Fibroblast of the aortic adventitia (primary cell): Measurements from ENCODE around the gene PTPRN. TPM values are rescaled to one million over a fixed set of nuclear protein-coding genes. Genes with fewer than 3 reads are reported as not detected.
A peak's percentile ranks its signal among the peaks of the same experiment; 100 is the strongest.

Experiments
- DNase-seq: peaks from one replicate; pipeline ENCODE4 v3.0.0-alpha.2; 2010; ENCODE audit warnings: low read depth
- H3K4me3 ChIP-seq: 2 replicates; pipeline ENCODE4 v1.5.1; 2011; ENCODE audit warnings: low read depth, mild to moderate bottlenecking, control low read depth, low read length, moderate library complexity
- small RNA-seq: library from RNA; depleted of rRNA; stranded (forward); fragments of <200 nt; gene quantifications from one replicate; pipeline ENCODE3, GENCODE V24; 2012
- total RNA-seq: library from RNA; depleted of rRNA; stranded (reverse); fragments of >200 nt; gene quantifications from 2 replicates; pipeline ENCODE4 v1.2.3, GENCODE V29; 2012; ENCODE audit warnings: low replicate concordance
- TF ChIP-seq, protein P1 (sequence below): IDR thresholded peaks from 2 replicates; pipeline ENCODE4 v1.5.1; 2011; ENCODE audit warnings: mild to moderate bottlenecking, low read length, control low read depth, inconsistent platforms; ENCODE audit not compliant: insufficient read depth

Gene PTPRN
- total RNA-seq, 1 donor: 0.36 TPM

DNA sequence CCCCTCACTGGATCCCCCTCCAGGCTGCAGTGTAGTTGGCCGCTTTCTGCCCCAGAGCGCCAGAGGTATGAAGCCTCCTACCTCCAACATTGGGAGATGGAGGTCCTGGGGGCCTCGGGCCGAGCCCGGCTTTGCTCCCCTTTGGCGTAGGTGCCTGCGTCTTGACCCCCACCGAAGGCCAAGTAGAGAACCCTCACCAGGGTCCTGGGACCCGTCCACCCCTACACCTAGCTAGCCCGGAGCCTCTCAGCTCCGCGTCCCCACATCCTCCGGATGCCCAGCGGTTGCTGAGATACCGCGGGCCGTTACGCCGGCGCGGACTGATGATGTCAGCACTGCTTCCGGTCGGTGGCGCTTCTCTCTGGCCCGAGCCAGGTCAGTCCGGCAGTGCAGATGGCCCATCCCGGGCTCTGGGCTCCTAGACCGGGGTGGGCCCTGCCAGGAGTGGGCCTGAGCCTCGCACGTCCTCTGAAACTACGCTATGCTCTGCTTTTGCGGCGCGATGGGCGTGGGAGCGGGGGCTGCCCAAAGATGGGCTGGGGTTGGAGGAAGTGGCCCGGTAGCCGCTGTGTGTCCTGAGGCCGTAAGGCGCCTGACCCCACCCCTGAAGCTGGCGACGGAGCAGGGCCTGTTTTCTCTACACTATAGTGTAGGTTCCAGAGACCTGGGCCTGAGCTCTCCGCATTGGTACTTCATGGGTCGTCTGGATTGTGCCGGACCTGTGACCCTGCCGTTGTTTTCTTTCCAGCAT is 63.9 kb downstream of the PTPRN start, which contains the start of the genes GLB1L and STK16:
Gene GLB1L (minus strand): TSS at position 297 of the 751 bp plus-strand sequence. CDS start 1,871 bp downstream, outside the sequence.
Gene STK16 (plus strand): TSS at position 332 of the 751 bp plus-strand sequence. CDS start 521 bp downstream, outside the sequence.
- TF ChIP-seq, protein P1, sequence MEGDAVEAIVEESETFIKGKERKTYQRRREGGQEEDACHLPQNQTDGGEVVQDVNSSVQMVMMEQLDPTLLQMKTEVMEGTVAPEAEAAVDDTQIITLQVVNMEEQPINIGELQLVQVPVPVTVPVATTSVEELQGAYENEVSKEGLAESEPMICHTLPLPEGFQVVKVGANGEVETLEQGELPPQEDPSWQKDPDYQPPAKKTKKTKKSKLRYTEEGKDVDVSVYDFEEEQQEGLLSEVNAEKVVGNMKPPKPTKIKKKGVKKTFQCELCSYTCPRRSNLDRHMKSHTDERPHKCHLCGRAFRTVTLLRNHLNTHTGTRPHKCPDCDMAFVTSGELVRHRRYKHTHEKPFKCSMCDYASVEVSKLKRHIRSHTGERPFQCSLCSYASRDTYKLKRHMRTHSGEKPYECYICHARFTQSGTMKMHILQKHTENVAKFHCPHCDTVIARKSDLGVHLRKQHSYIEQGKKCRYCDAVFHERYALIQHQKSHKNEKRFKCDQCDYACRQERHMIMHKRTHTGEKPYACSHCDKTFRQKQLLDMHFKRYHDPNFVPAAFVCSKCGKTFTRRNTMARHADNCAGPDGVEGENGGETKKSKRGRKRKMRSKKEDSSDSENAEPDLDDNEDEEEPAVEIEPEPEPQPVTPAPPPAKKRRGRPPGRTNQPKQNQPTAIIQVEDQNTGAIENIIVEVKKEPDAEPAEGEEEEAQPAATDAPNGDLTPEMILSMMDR: no peak
- peak; percentile 93 for DNase-seq
- H3K4me3 ChIP-seq: peak within 1 kb of the TSS; percentile 98

DNA sequence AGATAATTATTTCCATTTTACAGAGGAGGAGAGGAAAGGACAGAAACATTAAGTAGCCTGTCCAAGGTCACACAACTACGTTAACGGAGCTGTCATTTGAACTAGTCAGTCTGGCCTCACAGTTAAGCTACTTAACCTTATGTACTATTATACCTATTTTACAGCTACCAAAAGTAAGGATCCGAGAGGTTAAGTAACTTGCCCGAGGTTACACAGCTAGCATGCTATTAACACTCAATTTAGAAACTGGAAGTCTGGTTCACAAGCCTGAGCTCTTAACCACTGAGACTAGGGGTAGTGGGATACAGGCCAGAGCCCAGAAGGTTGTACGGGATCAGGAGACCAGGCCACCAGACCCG is 64.4 kb downstream of the PTPRN start:
- TF ChIP-seq, protein P1: no peak
- H3K4me3 ChIP-seq: peak overlapping the region; percentile 98
- DNase-seq: no peak

DNA sequence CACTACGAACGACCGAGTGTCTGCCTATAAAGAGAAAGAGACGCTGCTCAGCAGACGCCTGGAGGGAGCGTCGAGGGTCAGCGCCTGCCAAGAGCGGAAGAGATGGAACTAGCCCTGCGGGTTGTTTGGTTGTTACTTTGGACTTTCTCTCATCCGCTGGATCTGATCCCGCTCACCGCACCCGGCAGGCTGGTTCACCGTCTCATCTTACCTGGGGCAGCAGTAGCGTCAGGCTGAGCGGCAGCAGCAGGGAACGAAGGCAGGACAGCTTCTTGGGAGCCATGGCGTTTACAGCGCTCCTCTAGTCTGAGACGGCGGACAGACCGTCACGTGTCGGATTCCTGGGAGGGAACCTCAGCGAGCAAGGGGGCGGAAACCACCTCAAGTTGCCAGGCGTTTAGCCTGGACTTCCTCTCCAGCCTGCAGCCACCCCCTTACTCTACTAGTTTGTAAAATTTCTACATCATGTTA is 65.9 kb downstream of the PTPRN start:
- H3K4me3 ChIP-seq: peak overlapping the region; percentile 49
- DNase-seq: peak; percentile 34
- TF ChIP-seq, protein P1: no peak

Small RNAs within 50 kb of the gene (small RNA-seq; reads per million reads assigned to genes)
- gene AC053503.3: not detected
- not detected for gene MIR153-1

Other genes with a start within 250 kb of the PTPRN start
- 0.09 TPM in 1 of 2 replicates, not detected in the other for gene IHH, start 248.5 kb downstream of the PTPRN start, total RNA-seq
- gene NHEJ1, start 148.6 kb downstream of the PTPRN start, total RNA-seq: 18.3 and 23.8 TPM in 2 replicates
- gene SLC23A3, start 139.4 kb downstream of the PTPRN start, total RNA-seq: 1.6 and 3.1 TPM in 2 replicates
- 25.7 and 41.9 TPM in 2 replicates for gene CNPPD1, start 132.5 kb downstream of the PTPRN start, total RNA-seq
- gene RETREG2, start 131.1 kb downstream of the PTPRN start, total RNA-seq: 68.1 and 76.0 TPM in 2 replicates
- 27.2 and 39.2 TPM in 2 replicates for gene ZFAND2B, start 102.6 kb downstream of the PTPRN start, total RNA-seq
- gene ABCB6, start 90.4 kb downstream of the PTPRN start, total RNA-seq: 10.1 and 27.3 TPM in 2 replicates
- 45.1 and 56.9 TPM in 2 replicates for gene ATG9A, start 79.8 kb downstream of the PTPRN start, total RNA-seq
- gene ANKZF1, start 79.6 kb downstream of the PTPRN start, total RNA-seq: 23.7 and 64.5 TPM in 2 replicates
- 10.5 and 15.9 TPM in 2 replicates for gene GLB1L, start 64.0 kb downstream of the PTPRN start, total RNA-seq
- gene STK16, start 63.9 kb downstream of the PTPRN start, total RNA-seq: 16.7 and 40.2 TPM in 2 replicates
- gene TUBA4B, start 56.2 kb downstream of the PTPRN start, total RNA-seq: not detected in 2 replicates
- gene TUBA4A, start 55.5 kb downstream of the PTPRN start, total RNA-seq: 9.7 and 25.6 TPM in 2 replicates
- 28.0 and 41.7 TPM in 2 replicates for gene DNAJB2, start 30.0 kb downstream of the PTPRN start, total RNA-seq
- not detected in 2 replicates for gene RESP18, start 23.3 kb upstream of the PTPRN start, total RNA-seq
- gene DNPEP, start 78.5 kb upstream of the PTPRN start, total RNA-seq: 33.2 and 55.0 TPM in 2 replicates
- 3.3 and 4.7 TPM in 2 replicates for gene DES, start 109.0 kb upstream of the PTPRN start, total RNA-seq
- 22.7 and 36.1 TPM in 2 replicates for gene SPEG, start 125.4 kb upstream of the PTPRN start, total RNA-seq
- 16.6 and 66.3 TPM in 2 replicates for gene GMPPA, start 189.5 kb upstream of the PTPRN start, total RNA-seq
- gene ASIC4, start 205.1 kb upstream of the PTPRN start, total RNA-seq: not detected in 2 replicates
- 62.4 and 271 TPM in 2 replicates for gene CHPF, start 234.4 kb upstream of the PTPRN start, total RNA-seq
- 1.1 and 2.8 TPM in 2 replicates for gene TMEM198, start 234.6 kb upstream of the PTPRN start, total RNA-seq